ENCODE measurements around the gene CCL11.

Gene CCL11

GRCh38 chr17:34242587-34243363 is 42.8 kb upstream of the CCL11 start:
- Histone ChIP-seq H3K9me3 (ENCODE audit: severe bottlenecking) (no peaks in the 10 kb centered on the region), H3K36me3 (ENCODE audit: low read depth) (no peaks in the 10 kb centered on the region), H3K4me3 (ENCODE audit: severe bottlenecking) (no peak overlapping the region), H3K27ac (ENCODE audit: poor library complexity, severe bottlenecking) (no peak overlapping the region), H3K4me1 (ENCODE audit: insufficient read depth, poor library complexity, severe bottlenecking) (no peaks in the 10 kb centered on the region), H3K27me3 (ENCODE audit: insufficient read depth, poor library complexity, severe bottlenecking) (no peaks in the 10 kb centered on the region)
- TF ChIP-seq, protein P1, sequence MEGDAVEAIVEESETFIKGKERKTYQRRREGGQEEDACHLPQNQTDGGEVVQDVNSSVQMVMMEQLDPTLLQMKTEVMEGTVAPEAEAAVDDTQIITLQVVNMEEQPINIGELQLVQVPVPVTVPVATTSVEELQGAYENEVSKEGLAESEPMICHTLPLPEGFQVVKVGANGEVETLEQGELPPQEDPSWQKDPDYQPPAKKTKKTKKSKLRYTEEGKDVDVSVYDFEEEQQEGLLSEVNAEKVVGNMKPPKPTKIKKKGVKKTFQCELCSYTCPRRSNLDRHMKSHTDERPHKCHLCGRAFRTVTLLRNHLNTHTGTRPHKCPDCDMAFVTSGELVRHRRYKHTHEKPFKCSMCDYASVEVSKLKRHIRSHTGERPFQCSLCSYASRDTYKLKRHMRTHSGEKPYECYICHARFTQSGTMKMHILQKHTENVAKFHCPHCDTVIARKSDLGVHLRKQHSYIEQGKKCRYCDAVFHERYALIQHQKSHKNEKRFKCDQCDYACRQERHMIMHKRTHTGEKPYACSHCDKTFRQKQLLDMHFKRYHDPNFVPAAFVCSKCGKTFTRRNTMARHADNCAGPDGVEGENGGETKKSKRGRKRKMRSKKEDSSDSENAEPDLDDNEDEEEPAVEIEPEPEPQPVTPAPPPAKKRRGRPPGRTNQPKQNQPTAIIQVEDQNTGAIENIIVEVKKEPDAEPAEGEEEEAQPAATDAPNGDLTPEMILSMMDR (IDR thresholded peaks at IDR 0.05; ENCODE audit: poor library complexity, severe bottlenecking) = no peak
- DNase-seq (ENCODE audit: low spot score) (no peak), ATAC-seq (ENCODE audit: low read depth) (no peak)

DNA sequence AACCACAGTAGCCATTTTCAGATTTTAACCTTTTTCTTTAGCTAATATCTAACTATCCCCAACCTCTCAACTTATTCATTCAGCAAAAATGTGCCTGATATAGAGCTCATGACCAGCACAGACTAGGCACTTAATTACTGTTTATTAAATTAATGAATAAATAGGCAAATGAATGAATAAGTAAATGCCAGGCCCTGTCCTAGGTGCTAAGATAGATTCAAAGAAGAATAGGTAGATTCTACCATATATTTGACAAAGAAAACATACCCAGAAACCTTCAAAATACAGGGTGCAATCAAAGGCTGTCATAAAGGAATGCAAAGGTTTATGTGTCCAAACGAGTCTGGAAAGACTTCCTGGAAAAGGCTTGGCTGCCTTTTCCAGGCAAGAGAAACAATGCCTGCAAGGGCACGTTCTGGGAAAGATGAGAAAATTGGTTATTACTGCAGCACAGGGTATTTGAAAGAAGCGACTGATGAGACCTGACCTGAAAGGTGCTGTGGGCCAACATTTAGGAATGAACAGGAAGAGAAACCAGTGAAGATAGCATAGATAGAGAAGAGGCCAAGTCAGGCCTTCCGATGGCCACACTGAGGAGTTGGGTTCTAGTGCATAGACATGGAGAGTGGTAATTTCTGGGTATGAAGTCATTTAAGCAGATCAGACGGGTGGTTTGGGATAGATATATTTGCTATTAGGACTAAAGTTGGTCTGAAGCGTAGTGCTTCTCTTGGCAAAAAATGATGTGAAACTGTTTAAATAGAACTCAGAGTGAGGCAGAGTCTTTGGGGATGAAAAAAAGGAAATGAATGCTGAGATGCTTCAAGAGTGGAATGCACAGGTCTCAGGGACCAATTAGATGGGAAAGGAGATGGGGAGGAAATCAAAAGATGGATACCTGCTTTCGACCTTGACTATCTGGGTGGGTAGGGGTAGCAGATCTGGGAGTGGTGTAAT is 41.9 kb upstream of the CCL11 start:
- no peaks in the 10 kb centered on the region for H3K27me3 ChIP-seq (ENCODE audit: insufficient read depth, poor library complexity, severe bottlenecking)
- H3K4me1 ChIP-seq (ENCODE audit: insufficient read depth, poor library complexity, severe bottlenecking) = no peaks in the 10 kb centered on the region
- TF ChIP-seq, protein P1 (IDR thresholded peaks at IDR 0.05; ENCODE audit: poor library complexity, severe bottlenecking) = no peak
- DNase-seq (ENCODE audit: low spot score) (no peak), ATAC-seq (ENCODE audit: low read depth) (no peak)
- no peaks in the 10 kb centered on the region for H3K9me3 ChIP-seq (ENCODE audit: severe bottlenecking)
- no peak overlapping the region for H3K27ac ChIP-seq (ENCODE audit: poor library complexity, severe bottlenecking)
- H3K4me3 ChIP-seq (ENCODE audit: severe bottlenecking) = no peak overlapping the region
- H3K36me3 ChIP-seq (ENCODE audit: low read depth) = no peaks in the 10 kb centered on the region

- Histone ChIP-seq H3K36me3 (ENCODE audit: low read depth) (no peaks in the 10 kb centered on the region), H3K27ac (ENCODE audit: poor library complexity, severe bottlenecking) (no peak overlapping the region), H3K9me3 (ENCODE audit: severe bottlenecking) (no peaks in the 10 kb centered on the region), H3K27me3 (ENCODE audit: insufficient read depth, poor library complexity, severe bottlenecking) (no peaks in the 10 kb centered on the region), H3K4me1 (ENCODE audit: insufficient read depth, poor library complexity, severe bottlenecking) (no peaks in the 10 kb centered on the region), H3K4me3 (ENCODE audit: severe bottlenecking) (no peak overlapping the region)
- no peak for ATAC-seq (ENCODE audit: low read depth)
- TF ChIP-seq, protein P1 (IDR thresholded peaks at IDR 0.05; ENCODE audit: poor library complexity, severe bottlenecking) = no peak
- no peak for DNase-seq (ENCODE audit: low spot score)
These were observed 40.1 kb upstream of the CCL11 start for GRCh38 chr17:34245351-34245905.

DNA sequence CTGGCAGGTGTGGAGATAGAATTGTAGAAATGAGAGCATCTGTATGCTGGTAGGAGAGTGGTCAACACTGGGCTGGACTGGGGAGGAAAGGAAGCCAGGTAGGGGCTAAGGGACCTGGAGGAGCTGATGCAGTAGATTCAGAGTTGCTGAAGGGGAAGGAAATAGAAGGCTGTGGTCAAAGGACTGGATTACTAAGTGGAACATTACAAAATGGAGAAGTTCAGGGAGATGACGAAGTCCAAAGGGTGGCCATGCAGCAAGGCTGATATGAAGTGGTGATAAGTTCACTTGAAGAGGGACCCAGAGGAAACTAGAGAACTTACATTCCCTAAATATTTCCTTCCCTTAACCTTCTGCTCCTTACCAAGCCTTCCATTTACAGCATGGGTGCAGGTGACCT is 39.1 kb upstream of the CCL11 start:
- Histone ChIP-seq H3K4me1 (ENCODE audit: insufficient read depth, poor library complexity, severe bottlenecking) (no peaks in the 10 kb centered on the region), H3K9me3 (ENCODE audit: severe bottlenecking) (no peaks in the 10 kb centered on the region), H3K4me3 (ENCODE audit: severe bottlenecking) (no peak overlapping the region), H3K36me3 (ENCODE audit: low read depth) (no peaks in the 10 kb centered on the region), H3K27ac (ENCODE audit: poor library complexity, severe bottlenecking) (no peak overlapping the region), H3K27me3 (ENCODE audit: insufficient read depth, poor library complexity, severe bottlenecking) (no peaks in the 10 kb centered on the region)
- TF ChIP-seq, protein P1 (IDR thresholded peaks at IDR 0.05; ENCODE audit: poor library complexity, severe bottlenecking) = no peak
- ATAC-seq (ENCODE audit: low read depth) = no peak
- no peak for DNase-seq (ENCODE audit: low spot score)

Measured in RWPE2 (cell line).